ENCODE data around the gene AKAP13.
"Not testable (repeated sequence)": the region's sequence is repeated elsewhere in the genome, so short reads cannot be mapped to it uniquely, and the experiment has no call there.

Gene AKAP13, protein sequence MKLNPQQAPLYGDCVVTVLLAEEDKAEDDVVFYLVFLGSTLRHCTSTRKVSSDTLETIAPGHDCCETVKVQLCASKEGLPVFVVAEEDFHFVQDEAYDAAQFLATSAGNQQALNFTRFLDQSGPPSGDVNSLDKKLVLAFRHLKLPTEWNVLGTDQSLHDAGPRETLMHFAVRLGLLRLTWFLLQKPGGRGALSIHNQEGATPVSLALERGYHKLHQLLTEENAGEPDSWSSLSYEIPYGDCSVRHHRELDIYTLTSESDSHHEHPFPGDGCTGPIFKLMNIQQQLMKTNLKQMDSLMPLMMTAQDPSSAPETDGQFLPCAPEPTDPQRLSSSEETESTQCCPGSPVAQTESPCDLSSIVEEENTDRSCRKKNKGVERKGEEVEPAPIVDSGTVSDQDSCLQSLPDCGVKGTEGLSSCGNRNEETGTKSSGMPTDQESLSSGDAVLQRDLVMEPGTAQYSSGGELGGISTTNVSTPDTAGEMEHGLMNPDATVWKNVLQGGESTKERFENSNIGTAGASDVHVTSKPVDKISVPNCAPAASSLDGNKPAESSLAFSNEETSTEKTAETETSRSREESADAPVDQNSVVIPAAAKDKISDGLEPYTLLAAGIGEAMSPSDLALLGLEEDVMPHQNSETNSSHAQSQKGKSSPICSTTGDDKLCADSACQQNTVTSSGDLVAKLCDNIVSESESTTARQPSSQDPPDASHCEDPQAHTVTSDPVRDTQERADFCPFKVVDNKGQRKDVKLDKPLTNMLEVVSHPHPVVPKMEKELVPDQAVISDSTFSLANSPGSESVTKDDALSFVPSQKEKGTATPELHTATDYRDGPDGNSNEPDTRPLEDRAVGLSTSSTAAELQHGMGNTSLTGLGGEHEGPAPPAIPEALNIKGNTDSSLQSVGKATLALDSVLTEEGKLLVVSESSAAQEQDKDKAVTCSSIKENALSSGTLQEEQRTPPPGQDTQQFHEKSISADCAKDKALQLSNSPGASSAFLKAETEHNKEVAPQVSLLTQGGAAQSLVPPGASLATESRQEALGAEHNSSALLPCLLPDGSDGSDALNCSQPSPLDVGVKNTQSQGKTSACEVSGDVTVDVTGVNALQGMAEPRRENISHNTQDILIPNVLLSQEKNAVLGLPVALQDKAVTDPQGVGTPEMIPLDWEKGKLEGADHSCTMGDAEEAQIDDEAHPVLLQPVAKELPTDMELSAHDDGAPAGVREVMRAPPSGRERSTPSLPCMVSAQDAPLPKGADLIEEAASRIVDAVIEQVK (N-terminal part only)

DNA sequence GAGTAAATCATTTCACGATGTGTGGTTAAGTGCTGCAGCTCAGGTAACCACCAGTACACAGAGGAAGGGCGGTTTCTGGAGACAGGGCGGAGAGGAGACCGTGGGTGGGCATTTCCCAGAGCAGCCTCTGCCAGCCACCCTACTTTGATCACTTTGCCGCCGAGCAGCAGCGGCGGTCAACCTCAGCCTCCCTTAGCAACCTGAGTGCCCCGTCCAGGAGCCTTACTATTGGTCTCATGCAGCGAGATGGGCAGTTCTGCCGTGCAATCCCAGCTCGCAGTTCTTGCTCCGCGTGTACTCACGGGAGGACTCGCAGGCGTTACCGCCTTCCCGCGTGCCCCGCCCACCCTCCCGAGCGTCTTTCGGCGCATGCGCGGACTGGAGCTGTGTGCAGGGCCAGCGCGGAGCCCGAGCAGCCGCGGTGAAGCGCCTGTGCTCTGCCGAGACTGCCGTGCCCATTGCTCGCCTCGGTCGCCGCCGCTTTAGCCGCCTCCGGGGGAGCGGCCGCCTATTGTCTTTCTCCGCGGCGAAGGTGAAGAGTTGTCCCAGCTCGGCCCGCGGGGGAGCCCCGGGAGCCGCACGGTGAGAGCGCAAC lies at the start of gene AKAP13:
AKAP13 (plus strand) TSS at position 387 of the 595 bp plus-strand sequence. CDS start 105,118 bp downstream, outside the sequence.
- peak; percentile 96 for DNase-seq

DNA sequence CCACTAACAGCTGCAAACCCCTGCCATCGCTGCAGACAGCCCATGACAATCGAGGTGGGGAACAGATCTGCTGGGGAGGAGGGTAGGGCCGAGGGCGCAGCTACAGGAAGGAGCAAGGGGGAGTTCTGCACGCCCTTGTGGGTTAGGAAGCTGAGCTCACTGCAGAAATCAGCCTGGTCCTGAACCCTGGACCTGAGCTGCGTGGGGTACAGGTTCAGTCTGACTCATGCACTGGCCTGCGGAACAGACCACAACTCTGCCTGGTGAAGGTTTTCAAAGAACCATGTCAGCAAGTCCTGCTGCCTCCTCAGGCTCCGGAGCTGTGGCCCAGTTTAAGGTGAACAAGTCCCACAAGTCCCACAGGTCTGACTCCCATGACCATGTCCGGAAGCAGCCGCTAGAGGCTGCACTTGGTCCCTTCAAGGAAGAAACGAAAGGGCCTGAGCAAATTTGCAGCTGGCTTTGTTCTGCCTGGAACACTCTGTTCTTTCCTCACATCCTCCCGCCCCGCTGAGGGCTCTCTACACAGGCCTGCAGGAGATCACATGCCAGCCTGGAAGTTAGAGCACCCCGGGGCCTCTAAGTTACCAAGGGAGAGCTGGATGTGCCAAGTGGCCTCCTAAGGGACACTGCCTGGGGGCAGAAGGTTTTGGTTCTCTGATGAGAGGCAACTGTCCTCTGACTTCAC lies 49.4 kb upstream of the AKAP13 start:
- no peak for DNase-seq

DNA sequence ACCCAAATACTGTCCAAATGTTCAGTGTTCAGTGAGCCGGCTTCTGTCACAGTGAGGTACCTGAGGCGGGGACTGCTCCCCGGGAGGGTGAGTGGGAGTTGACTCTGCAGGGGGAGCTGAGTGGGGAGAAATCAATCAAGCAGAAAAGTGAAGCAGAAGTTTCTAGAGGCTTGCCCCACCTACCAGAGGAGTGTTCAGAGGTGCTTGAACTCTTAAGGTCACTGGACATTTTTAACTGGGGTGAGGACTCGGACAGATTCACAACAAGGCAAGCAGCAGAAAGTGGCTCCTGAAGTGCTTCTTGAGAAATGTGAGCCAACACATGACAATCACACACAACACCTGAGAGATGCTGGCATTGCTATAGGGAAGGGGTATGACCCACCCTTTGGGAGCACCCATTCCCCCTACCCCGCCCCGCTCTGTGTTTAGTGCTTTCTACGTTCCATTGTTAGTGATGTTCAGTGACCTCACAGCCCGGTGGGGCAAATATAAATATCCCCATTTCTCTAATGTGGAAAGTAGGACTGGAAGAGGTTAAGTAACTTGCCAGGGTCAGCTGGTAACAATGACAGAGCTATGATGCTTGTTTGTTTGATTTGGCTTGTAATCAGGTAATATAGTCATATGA lies 48.6 kb upstream of the AKAP13 start:
- DNase-seq, result no peak

DNA sequence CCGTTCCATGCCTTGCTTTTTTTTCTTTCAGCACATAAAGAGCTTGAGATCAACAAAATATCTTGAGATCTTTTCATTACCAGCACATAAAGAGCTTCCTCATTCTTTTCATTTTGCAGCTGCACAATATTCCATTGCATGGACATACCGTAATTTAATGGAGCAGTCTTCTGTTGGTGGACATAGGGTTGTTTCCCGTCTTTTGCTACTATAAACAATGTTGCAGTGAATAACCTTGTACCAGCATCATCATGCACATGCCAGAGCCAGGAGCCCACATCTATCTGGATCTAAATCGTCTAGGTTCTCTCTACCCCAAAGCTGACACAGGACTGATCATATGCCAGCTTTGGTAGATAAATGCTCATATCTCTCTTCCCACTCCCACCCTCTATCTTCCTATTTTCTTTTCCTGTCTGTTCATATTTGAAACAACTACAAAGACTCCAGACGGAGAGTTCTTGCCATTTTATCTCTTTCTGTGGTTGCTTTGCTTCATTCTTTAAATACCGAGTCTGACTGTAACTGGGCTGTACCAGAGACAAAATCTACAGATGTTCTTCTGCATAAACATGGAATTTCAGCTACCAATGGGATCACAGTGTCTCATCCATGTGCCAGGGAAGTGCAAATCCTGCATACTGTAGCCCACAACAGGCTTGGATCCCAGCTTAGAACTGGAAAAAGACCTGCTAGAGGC lies 47.1 kb upstream of the AKAP13 start:
- DNase-seq, result no peak

DNA sequence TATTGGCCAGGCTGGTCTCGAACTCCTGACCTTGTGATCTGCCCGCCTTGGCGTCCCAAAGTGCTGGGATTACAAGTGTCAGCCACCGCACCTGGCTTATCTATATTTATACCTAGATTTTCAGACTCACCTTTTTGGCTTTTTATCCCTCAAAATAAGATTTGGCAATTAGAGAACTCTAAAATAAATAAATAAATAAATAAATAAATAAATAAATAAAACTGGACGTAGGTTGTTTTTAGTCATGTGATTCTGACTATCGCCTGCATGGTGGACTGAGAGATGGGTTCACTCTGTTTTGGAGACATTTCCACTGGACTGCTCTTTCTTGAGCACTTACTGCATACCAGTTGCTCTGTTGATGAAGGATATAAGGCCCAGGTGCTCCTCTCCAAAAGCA lies 46.2 kb upstream of the AKAP13 start:
- DNase-seq, result no peak

- no peak for DNase-seq
Observed at GRCh38 chr15:85335193-85335942, 45.0 kb upstream of the AKAP13 start.

- DNase-seq, result no peak
Observed at GRCh38 chr15:85336880-85337279, 43.5 kb upstream of the AKAP13 start.

DNA sequence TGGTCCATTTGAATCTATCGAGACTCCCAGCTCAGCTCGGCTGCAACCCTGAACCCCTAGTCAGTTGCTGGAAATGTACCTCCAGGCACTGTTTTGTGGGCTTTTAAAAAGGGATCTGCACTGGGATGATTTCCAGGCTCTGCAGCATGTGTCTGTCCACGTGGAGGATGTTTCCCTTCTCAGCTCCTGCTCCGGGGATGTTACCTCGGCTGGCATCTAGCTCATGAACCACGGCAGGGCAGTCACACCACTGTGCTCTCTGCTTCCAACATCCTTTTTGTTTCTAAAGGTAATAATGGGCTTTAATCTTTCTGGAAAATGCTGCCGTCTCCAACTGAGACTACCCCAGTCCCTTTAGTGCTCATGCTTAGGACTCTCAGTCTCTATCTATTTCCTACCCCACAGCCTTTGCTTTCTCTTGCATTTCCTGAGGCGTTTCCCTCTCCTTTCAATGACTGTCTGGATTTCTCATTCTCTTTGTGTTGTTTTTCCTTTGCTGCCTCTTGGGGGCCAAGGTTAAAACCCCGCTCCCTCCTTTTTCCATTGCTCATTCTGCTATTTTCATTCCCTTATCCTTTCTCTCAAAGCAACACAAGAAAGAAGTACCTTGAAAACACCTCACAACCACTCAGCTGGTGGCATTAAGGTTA lies 42.9 kb upstream of the AKAP13 start:
- DNase-seq, result no peak

DNA sequence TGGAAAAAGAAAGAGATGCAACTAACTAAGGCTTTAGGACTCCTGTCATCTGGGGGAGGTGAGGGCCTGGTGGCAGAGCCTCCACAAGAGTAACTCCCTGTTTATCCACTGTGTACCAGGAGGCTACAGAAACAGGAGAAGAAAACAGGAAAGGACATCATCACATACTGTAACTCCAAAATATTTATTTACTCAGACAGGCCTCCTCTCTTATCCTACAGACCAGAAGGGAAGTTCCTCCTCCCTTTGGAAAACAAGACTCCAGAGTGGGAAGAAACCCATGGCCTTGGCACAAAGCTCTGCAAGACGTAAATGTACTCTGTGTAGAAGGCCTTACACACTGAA lies 40.1 kb upstream of the AKAP13 start:
- no peak for DNase-seq

GRCh38 chr15:85340852-85341251 lies 39.6 kb upstream of the AKAP13 start:
- no peak for DNase-seq

DNA sequence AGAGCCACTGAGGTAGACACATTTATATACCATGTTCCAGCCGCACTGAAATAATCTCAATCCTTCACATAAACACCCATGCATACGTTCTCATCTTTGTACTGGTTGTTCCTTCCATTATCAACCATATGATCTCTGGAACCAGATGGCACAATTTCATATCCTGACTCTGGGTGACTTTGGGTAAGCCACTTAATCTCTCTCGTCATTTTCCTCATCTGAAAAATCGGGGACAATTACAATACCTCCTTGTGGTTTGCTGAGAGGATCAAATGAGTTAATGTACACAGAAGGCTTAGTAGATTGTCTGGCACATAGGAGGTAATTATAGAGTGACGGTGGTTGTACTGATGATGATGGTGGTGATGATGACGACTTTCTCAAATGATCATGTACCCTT lies 38.2 kb upstream of the AKAP13 start:
- not testable (repeated sequence) for DNase-seq

- not testable (repeated sequence) for DNase-seq
Observed at GRCh38 chr15:85343443-85343842, 37.0 kb upstream of the AKAP13 start.

GRCh38 chr15:85344241-85344640 lies 36.2 kb upstream of the AKAP13 start:
- not testable (repeated sequence) for DNase-seq

DNA sequence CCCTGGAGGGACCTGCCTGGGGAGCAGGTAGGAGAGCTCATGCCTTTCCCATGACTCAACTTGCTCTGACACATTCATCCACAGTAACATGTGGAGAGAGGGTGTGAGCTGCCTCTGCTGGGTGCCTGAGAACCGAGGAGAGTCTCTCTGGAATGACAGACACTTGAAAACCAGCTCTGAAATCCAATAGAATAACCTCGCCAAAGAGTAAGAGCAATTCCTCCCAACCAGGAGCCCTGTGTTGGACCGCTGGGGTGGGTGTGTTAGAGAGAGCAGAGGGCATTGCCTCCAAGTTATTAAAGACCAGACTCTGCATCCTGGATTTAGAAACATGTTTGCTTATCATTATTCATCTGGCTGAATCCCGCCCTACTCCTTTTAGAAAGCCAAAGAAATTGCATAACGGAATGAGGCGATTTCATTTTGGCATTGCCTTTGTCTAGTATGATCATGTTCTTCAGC lies 35.7 kb upstream of the AKAP13 start:
- not testable (repeated sequence) for DNase-seq

- not testable (repeated sequence) for DNase-seq
Observed at GRCh38 chr15:85345196-85345918, 35.0 kb upstream of the AKAP13 start.

DNA sequence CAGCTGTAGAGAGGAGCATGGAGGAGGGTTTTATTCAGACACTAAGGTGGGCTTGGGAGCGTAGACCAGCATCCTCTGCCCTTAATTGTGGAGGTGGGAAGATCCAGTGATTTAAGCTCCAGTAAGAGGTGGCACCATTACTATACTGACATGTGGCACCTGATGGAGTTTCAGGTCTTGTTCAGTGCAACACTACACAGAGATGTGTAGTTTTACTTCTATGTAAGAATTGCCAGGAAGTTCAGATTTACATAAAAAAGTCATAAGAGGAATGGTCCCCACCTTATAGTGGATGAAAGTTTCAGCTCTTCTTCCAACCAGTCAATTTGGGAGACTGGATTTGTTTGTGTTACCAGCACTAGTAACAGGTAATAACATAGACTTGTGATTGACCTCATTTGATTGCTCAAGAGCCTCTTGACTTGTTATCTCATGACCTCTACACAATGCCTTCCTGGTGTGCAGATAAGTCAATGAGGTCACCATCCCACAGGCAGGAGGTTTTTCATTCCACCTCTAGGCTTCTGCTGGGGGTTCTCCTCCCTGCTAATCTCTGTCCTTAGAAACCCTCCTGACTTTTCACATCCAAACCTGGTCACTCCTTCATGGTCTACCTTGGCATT lies 33.8 kb upstream of the AKAP13 start:
- not testable (repeated sequence) for DNase-seq

DNA sequence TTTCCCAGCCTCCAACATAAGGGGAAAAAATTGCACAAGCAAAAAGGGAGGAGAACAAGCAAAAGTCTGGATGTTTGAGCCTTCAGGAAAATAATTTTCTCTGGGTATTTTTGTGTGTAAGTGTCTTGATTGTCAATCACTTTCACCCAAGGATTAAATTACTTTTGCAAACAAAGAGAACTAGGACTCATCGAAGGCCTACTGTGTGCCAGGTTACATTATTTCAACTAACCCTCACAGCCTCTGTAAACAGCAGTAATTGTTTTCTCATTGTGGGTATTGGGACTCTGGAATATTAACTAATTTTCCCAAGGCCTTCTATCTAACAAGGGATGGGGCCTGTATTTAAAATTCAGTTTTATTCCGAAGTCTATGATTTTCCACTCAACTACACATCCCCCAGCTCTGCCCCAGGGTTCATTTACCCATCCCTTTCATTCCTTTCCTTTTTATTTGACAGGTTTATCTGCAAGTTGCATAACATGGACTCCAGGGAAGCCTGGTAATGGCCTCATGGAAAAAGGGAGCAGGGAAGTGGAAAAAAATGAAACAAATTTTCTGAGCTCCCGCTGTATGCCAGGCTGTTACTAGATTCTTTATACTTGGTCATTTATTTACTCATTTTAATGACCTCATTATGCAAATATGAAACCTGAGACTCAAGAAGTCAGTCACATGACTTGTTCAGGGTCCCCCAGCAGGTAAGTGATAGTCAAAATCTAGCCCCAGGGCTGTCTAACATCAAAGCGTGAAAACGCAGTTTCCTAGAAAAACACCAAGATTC lies 32.9 kb upstream of the AKAP13 start:
- not testable (repeated sequence) for DNase-seq
